Right forelimb (tissue), 1 donor: ENCODE data around the gene FLAD1.
A peak's percentile ranks its signal among the peaks of the same experiment; 100 is the strongest.

Experiments used
- DNase-seq: peaks from one replicate; pipeline ENCODE4 v3.0.0-alpha.2; 2018

Gene FLAD1

DNA sequence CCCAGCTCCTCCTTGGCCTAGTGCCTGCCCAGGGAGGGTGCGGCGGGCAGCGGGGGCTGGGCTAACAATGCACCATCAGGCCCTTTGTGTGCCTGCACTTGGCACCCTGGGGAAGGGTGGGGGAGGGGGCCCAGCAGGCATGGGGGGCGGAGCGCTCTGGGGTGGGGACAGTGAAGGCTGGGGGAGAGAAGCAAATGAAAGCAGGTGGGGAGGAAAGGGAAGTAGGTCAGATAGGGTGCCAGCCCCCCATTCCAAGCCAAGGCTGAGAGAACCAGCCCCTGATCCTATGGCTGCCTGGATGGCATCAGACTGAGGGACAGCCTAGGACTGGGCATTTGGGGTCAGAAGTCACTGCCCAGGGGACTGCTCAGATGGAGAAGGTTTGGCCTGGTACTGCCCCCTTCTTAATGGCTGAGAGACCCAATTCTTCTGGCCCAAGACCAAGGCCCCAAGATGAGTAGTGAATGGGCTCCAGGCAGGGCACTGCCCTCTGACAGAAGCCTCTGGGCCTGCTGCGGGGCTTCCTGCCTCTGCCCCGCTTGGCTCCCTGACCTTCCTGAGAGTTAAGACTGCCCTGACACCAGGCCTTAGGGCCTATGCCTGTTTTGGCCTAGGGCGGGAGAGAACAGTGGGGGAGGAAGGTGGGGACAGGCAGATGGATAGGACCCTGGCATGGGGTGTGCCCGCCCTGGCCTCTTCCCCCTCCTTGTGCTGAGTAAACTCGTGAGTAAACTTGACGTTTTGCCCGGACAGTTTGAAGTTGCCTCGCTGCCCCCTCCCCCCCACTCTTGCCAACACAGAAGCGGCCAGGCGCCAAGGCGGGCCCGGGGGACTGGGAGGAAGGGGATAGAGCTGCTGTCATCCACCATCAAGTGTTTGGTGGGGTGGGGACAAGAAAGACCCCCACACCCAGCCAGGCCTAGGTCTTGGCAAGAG lies 22.2 kb downstream of the FLAD1 start:
- no peak for DNase-seq

DNA sequence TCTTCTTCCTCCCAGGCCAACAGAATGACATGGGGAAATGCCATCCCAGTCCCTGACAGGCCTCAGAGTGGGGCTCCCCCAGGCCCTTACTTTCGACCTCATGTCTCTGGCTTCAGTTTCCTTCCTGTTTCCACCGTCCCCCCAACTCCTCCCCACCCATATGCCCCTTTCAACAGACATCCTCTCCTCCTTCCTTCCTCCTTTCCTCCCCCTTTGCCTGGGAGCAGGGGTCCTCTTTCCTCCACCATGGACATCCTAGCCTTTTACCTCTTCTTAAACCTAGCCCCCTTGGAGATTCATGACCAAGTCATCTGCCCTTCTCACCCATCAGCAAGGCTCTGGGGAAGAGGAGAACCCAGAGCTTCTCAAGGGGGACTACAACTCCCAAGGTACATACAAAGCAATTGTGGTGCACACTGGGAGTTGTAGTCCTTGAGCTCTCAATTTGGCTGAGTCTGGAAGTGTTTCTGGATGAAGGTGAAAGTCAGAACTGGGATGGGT lies 23.5 kb downstream of the FLAD1 start:
- no peak for DNase-seq

DNA sequence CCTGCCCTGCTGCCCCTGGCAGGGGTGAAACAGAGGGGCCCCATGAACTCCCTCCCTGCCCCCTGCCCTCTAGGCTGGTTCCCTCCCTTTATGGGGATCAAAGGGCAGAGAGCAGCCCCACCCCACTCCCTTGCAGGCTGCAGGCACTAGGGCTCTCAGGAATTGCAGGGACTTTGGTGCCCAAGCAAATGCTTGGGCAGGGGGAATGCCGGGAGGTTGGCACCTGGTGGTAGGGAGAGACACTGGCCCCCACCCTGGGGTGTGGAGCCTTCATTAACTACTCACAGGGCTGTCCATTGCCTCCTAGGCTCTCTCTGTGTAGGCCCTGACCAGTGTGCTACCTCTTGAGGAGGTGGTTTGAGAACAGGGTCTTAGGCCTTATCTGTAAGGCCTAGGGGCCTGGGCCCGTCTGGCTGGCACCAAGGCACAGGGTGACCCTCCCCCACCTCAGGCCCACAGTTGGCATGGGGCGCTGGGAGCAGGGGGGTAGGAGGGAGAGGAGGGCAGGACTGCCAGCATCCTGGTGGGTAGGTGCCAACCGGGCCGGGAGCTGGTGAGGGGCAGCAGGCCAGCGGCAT lies 24.2 kb downstream of the FLAD1 start:
- DNase-seq, result no peak

DNA sequence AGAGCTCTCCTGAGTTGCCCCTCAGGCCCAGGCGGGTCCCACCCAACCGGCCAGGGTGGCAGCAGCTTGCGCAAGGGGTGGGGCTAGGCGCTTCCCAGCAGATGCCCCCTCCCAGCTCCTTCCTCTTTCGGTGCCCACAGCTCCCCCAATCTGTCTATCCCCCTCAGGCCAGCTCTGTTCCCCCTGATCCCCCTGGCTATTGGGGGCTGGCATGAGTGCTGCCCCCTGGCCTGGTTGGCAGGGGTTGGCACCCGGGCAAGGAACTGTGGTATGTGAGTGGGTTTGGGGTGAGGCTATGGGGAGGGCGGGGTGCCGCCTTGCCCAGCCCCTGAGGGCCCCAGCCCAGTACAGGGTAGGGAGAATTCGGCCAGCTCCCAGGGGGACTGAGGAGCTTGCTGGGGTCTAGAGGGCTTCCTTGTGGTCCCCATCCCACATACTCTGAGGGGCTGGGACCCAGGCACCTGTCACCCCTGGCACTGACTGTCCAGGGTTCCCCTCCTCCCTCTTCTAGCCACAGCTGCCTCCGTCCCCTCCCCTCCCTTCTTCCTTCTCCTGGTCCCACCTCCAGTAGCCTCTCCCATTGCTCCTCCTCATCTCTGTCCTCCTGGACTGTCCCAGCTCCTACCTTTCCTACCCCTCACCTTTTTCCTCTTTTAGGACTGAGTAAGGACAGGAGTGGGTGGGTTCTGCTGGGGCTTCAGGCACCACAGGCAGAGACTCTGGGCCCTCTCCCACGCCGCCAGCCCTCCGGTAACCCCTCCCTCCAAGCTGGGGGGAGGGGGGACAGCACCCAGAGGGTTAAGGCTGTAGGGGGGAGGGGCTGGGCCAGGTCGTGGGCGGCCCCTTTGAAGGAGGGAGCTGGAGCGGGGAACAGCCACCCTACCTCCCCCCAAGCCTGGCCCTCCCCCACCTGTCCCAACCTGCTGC lies 25.1 kb downstream of the FLAD1 start:
- no peak for DNase-seq

DNA sequence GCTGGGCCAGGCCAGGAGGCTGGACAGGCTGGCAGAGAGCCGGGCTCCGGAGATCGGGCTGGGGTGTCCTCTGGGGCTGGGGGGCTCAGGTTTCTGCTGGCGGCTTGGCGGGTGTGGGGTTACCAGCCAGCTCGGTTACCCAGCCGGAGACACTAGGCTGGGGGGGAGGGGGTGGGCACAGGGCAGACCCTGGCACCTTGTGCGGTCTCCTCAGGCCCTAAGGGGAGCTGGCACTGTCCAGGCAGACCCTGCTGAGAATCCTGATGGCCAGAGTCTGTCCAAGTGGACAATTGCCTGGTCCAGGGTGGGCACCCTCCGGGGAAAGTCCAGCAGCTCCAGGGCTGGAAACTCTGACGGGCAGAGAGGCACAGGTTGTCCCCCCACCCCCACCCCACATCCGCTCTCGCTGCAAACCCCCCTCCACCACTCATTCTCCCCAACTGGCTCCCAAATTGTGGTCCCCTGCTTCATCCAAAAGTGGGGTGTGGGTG lies 26.1 kb downstream of the FLAD1 start:
- no peak for DNase-seq

DNA sequence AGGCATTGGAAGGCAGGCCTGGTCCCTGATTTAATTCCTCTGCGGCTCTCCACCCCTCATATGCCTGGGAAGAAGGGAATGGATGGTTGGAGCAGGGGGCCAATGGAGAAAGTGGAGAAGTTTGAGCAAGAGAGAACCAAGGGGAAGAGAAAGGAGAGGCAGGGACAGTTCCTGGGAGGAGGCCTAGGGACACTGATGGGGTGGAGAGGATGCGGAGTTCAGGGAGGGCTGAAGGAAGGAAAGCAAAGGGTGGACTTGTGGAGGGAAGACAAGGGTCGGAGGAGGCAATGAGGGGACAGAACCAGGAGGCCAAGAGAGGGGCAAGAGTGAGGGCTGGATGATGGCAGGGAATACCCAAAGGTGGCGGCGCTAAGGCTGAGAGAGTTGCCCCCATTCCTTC lies 26.6 kb downstream of the FLAD1 start:
- no peak for DNase-seq

DNA sequence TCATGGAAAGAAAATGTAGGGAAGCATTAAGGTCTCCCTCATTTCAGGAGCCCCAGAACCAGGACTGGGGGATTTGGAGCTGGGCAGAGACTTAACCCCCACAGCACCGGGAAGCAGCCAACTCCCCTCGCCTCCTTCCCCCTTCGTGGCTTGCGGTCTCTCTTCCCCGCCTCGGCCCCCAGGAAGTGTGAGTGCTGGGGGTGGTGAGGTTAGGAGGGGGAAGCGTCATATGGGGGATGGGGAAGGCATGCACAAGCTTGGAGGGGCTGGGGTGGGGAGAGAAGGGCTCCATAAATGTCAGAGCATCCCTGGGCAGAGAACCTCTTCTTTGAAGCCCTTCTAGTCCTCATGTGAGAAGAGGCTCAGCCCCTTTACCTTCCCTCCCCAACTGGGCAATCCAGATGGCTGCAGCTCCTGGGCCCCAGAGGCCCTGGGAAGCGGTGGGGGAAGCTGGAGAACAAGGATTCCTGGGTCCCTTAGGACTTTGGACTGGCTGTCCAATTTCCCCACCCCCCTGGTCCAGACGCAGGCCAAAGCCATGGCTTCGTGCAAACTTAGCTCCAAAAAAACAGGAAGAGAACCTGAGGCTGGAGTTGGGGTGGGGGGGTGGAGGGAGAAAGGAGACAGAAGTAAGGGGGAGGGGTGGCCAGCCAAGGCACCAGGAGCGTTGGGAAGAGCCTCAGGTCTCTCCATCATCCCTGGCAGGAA lies 27.2 kb downstream of the FLAD1 start:
- DNase-seq, result no peak

DNA sequence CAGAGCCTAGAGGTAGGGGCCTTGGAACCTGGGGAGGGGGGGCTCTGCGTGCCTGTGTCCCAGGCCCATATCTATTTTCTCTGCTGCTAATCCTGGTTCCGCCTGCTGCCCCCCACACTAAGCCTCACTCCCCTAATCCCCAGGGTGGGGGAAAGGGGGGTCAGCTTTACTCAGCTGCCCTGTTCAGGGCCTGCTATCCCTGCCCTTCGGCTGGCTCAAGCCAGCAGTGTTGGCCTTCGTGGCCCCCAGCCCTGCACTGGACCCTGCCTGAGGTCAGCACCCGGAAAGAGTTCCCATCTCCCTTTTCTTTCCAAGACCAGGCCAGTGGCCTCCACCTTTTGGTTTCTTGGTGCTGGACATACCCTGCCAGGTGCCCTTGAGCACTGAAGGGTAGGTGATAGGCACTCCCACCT lies 27.9 kb downstream of the FLAD1 start:
- no peak for DNase-seq

DNA sequence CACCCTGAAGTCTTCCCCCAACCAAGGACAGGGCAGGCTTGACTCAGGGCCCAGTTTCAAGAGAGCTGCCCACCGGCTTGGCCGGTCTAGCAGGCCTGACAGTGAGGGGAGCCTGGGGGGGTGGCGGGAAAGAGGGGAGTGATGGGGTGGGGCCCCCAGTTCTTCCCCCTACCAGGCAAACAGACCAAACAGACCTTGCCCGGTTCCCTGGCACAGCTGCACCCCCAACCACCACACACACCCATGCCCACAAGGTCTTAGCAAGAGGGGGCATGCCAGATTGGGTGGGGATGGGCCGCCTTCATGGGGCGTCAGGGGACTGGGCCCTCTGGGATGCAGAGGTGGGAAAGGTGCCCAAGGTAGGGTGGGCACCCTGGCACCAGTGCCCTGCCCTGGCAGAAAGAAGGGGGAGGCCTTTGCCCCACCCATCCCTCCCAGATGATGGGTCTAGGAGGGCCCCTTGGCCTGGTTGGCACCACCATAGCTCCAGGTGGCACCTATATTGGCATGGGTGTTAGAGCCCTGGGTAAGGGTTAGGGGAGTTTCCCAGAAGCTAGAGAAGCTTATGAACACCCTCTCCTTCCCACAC lies 28.4 kb downstream of the FLAD1 start:
- DNase-seq, result no peak

DNA sequence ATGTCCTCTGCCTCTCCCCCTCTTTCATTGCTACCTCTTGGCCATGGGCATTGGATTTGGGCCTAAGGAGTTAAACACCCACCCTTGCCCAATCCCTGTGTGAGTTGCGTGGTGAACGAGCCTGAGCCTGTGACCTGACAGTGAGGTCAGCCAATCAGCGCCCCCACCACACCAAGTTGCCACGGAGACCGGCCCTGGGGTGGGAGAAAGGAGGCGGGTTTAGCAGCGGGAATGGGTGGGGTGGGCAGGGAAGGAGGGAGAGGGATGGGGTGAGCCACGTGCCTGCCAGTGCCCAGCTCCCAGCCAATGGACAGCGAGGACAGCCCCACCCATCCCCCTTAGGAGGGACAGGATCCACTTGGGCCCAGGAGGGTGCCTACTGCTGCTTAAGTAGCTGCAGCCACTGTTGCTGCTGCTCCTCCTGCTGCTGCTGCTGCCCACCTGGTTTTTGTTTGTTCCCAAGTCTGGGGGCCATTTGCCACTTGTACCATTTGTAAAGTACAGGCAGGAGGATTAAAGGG lies 28.9 kb downstream of the FLAD1 start:
- no peak for DNase-seq

DNA sequence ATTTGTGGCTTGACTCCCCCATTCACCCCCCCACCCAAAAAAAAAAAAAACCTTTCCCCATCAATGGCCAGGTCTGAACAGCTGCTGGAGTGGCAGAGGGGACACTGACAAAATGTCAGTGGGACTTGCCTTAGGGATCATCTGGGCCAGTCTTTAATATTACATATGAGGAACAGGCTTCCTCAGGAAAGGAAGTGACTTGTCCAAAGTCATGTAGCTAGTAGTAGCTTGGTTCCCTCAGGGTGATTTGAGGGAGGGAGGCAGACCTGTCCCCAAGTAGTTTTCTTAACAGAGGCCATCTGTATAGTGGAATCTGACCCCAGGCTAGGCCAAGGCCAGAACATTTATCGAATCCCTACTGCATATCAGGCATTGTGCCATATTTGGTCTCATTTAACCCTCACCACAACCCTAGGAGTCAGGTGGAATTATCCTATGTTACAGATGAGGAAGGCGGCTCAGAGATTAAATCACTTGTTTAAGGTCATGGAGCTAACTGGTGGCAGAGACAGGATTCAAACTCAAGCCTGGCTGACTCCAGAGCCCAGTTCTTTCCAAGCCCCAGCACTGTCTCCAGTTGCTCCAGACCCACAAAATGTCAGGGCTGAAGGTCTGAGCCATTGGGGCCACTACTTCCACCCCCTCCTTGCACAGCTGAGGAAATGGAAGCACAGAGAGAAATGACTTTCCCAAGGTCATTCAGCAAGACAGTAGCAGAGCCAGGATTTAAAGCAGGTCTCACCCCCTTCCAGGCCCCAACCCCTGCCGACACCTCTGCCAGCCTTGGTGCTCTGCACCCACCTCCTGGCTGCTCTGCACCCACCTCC lies 29.8 kb downstream of the FLAD1 start:
- DNase-seq, result no peak

DNA sequence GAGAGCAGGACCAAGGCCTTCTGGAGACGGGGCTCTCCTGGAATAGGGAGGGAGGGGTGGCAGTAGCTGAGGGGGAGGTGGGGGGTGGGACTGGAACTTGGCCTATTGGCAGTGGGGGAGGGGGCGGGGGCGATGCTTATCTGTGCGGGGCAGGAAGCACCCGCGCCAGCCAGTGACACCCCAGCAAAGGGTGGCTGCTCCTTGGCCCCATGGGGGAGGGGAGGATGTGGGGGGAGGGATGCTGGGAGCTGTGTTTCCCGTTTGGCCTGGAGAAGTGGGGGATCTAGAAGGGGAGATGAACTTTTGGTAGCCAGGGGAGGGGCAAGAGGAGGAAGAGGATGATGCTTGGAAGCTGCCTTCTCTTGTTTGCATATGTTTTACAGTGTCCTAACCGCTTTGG lies 30.5 kb downstream of the FLAD1 start:
- DNase-seq, result no peak

DNA sequence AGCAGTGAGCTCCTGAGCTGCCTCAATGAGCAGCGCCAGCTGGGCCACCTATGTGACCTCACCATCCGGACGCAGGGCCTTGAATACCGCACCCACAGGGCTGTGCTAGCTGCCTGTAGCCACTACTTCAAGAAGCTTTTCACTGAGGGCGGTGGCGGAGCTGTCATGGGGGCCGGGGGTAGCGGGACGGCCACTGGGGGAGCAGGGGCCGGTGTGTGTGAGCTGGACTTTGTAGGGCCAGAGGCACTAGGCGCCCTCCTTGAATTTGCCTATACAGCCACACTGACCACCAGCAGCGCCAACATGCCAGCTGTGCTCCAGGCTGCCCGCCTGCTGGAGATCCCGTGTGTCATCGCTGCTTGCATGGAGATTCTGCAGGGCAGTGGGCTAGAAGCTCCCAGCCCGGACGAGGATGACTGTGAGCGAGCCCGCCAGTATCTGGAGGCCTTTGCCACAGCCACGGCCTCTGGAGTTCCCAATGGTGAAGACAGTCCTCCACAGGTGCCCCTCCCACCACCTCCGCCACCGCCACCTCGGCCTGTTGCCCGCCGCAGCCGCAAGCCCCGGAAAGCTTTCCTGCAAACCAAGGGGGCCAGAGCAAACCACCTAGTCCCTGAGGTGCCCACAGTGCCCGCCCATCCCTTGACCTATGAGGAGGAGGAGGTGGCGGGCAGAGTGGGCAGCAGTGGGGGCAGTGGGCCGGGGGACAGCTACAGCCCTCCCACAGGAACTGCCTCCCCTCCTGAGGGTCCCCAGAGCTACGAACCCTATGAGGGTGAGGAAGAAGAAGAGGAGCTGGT lies 31.8 kb downstream of the FLAD1 start:
- no peak for DNase-seq

DNA sequence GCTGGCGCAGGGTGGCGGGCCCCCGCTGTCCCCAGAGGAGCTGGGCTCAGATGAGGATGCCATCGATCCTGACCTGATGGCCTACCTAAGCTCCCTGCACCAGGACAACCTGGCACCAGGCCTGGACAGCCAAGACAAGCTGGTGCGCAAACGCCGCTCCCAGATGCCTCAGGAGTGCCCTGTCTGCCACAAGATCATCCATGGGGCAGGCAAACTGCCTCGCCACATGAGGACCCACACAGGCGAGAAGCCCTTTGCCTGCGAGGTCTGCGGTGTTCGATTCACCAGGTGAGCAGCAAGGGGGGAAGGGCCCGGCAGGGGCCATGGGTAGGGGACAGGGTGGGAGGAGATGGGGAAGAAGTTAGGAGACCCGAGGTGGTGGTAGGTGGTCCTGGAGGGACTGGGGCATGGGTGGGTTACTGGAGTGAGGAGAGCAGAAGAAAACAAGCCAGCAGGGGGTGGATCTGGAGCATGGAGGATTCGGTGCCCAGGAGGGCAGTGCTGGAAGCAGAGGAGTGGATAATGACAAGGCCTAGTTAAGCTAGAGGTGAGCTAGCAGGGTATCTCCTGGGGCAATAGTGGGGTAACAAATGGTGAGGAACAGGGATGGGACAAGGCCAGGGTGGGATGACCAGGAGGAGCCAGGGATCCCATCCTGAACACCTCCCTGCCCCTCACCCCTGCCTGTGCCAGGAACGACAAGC lies 32.5 kb downstream of the FLAD1 start:
- DNase-seq, result no peak

DNA sequence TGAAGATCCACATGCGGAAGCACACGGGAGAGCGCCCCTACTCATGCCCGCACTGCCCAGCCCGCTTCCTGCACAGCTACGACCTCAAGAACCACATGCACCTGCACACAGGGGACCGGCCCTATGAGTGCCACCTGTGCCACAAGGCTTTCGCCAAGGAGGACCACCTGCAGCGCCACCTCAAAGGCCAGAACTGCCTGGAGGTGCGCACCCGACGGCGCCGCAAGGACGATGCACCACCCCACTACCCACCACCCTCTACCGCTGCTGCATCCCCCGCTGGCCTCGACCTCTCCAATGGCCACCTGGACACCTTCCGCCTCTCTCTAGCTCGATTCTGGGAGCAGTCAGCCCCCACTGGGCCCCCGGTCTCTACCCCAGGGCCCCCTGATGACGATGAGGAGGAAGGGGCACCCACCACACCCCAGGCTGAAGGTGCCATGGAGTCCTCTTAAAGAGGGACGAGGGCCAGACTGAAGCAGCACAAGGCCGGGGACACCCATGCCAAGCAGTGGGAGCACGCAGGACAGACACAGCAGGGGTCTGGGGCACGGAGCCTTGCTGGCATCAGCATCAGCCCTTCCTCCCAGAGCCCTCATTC lies 33.2 kb downstream of the FLAD1 start:
- no peak for DNase-seq

DNA sequence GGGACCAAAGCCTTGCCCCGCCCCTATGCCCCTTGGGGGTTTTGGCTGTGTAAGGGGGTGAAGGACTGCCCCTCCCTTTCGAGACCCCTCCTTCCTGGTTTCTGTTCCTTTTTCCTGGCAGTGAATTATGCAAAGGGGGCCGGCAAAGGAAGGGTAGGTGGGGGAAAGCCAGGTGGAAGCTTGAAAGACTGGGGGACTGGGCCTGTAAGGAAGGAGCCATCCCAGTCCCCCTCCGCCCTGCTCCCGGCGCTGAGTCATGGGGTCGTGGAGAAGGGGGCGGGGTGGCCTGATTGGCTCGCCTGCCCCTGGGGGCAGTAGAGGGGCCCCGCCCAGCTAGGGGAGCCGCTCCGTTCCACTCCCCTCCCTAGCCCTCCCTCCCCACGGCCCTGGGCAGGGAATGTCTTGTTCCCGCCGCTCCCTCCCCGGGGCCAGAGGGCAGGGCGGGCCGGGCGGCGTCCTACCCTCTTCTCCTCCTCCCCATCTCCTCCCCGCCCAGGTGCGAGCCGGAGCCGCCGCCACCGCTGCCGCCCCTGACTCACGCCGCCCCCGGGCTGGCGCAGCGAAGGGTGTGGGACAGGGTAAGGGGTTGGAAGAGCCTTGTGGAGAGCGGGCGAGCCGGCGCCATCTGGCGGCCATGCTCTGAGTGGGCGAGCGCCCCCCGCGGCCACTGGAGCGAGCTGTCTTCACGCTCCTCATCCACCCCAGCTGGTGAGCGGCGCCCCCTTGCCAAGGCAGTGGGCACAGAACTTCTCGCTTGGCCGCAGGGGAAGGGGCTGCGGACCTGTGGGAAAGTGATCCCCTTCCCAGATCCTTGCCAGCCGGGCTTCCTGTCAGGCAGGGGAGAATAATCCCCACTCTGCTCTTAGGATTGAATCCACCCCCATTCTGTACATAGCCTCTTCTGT lies 34.1 kb downstream of the FLAD1 start:
- peak; percentile 93 for DNase-seq

DNA sequence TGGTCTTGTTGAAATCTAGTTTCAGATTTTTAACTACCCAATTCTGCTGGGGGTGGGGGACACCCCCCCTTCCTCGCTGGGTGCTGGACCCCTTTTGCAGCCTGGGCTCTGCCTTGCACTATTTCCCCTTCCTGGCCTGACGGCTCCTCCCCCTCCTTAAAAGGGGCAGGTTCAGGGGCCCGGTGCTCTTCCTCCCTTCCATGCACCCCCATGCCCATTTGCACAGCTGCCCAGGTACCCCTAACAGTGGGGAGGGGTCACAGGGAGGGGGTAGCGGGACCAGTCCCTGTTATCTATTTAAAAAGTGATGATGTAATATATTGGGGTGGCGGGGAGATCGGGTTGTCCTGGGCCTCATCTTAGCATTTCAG lies 34.8 kb downstream of the FLAD1 start:
- DNase-seq, result no peak
